ENCODE results near the gene STK33.

- TF ChIP-seq CTCF (IDR thresholded peaks at IDR 0.05; ENCODE audit: poor library complexity, severe bottlenecking) (no peak), EZH2 (IDR thresholded peaks at IDR 0.05; ENCODE audit: borderline replicate concordance, insufficient read depth, low read length, poor library complexity, severe bottlenecking) (no peak), POLR2AphosphoS5 (IDR thresholded peaks at IDR 0.05) (no peak), TAF1 (IDR thresholded peaks at IDR 0.05; ENCODE audit: low read depth) (no peak), REST (IDR thresholded peaks at IDR 0.05; ENCODE audit: borderline replicate concordance) (no peak), RAD21 (conservative IDR thresholded peaks at IDR 0.05) (no peak), EP300 (conservative IDR thresholded peaks at IDR 0.05; ENCODE audit: poor library complexity, severe bottlenecking) (no peak)
These were observed 206.9 kb downstream of the STK33 start for GRCh38 chr11:8387141-8387540.

All from neural cell (in vitro differentiated cells).